T-cell (primary cell): ENCODE data around the gene FBXO41. TPM values are rescaled to one million over a fixed set of nuclear protein-coding genes. Genes with fewer than 3 reads are reported as not detected.

Experiments
- ATAC-seq, 4 experiments: fragments of 200-7000 bp in 3 of 4; fragments of 150-1000 bp in 1 of 4; cut with Tn5 transposase; replicated peaks in 1 of 4; 1 replicate in 3 of 4; 2 replicates in 1 of 4; pipeline ENCODE4 v1.10.0; 2021; ENCODE audit warnings: moderate library complexity in 3 of 4, mild to moderate bottlenecking in 2 of 4, moderate number of reproducible peaks in 1 of 4
- CTCF ChIA-PET, 2 donors: fragments of 300-600 bp; sonication (Branson Sonifier 250); formaldehyde crosslinking; loops; one replicate each; lab custom pipeline; 2022; ENCODE audit warnings: antibody characterized with exemption in 2 of 2; lab: Charles Lee
- POLR2A ChIA-PET, 2 donors: fragments of 300-600 bp; sonication (Branson Sonifier 250); formaldehyde crosslinking; loops; one replicate each; lab custom pipeline; 2022; ENCODE audit warnings: antibody characterized with exemption in 2 of 2; lab: Charles Lee
- DNase-seq, 35 experiments: peaks; one replicate each; pipeline versions ENCODE4 v3.0.0 to v3.0.0-alpha.2; 2013 to 2023
- H3K27ac ChIP-seq: one replicate; pipeline ENCODE4 v1.5.1; 2013; ENCODE audit warnings: low read length
- H3K27me3 ChIP-seq, 2 experiments: replicated peaks in 1 of 2; 1 replicate in 1 of 2; 2 replicates in 1 of 2; pipeline versions ENCODE4 v1.6.1 to v1.7.0; 2013; ENCODE audit warnings: low read length in 1 of 2, mixed read lengths in 1 of 2; ENCODE audit not compliant: control insufficient read depth in 2 of 2, insufficient read depth in 2 of 2; ENCODE audit errors: extremely low read depth in 1 of 2
- H3K36me3 ChIP-seq, 2 donors: 1 replicate in 1 of 2; 2 replicates in 1 of 2; pipeline versions ENCODE4 v1.6.1 to v1.7.0; 2013; ENCODE audit warnings: low read length in 1 of 2; ENCODE audit not compliant: control insufficient read depth in 2 of 2, insufficient read depth in 1 of 2; ENCODE audit errors: extremely low read depth in 1 of 2
- H3K4me1 ChIP-seq, 2 experiments: 1 replicate in 1 of 2; 2 replicates in 1 of 2; pipeline versions ENCODE4 v1.6.1 to v1.7.0; 2013; ENCODE audit warnings: low read length in 2 of 2, mixed read lengths in 1 of 2; ENCODE audit not compliant: insufficient read depth in 2 of 2, control insufficient read depth in 1 of 2; ENCODE audit errors: extremely low read depth in 1 of 2
- H3K4me3 ChIP-seq, 2 donors: 1 replicate in 1 of 2; 2 replicates in 1 of 2; pipeline versions ENCODE4 v1.5.1 to v1.7.0; 2013; ENCODE audit warnings: mild to moderate bottlenecking in 2 of 2, low read length in 1 of 2, moderate library complexity in 1 of 2; ENCODE audit not compliant: control insufficient read depth in 1 of 2; ENCODE audit errors: extremely low read depth in 1 of 2
- H3K9me3 ChIP-seq: 2 replicates; pipeline ENCODE4 v1.7.0; 2013
- H3K27ac Mint-ChIP-seq, 2 donors: one replicate each; pipeline ENCODE4 v1.8.0; 2020 to 2021; ENCODE audit warnings: mild to moderate bottlenecking in 2 of 2, mixed read lengths in 2 of 2
- H3K27me3 Mint-ChIP-seq, 2 donors: one replicate each; pipeline ENCODE4 v1.8.0; 2021 to 2022; ENCODE audit warnings: mixed read lengths in 2 of 2
- H3K36me3 Mint-ChIP-seq: one replicate; pipeline ENCODE4 v1.8.0; 2021; ENCODE audit warnings: mixed read lengths
- H3K4me1 Mint-ChIP-seq, 3 donors: one replicate each; pipeline ENCODE4 v1.8.0; 2020 to 2022; ENCODE audit warnings: mixed read lengths in 3 of 3, mild to moderate bottlenecking in 1 of 3
- H3K4me3 Mint-ChIP-seq, 3 donors: one replicate each; pipeline ENCODE4 v1.8.0; 2020 to 2022; ENCODE audit warnings: mild to moderate bottlenecking in 3 of 3, mixed read lengths in 3 of 3, moderate library complexity in 3 of 3
- H3K9me3 Mint-ChIP-seq, 3 donors: one replicate each; pipeline ENCODE4 v1.8.0; 2020 to 2022; ENCODE audit warnings: mixed read lengths in 3 of 3
- WGBS: methylation state at CpG from one replicate; pipeline ENCODE4 v1.1.5; 2013; ENCODE audit warnings: missing lambda C conversion rate; ENCODE audit not compliant: insufficient coverage; 5-methylcytosine and 5-hydroxymethylcytosine counted together
- total RNA-seq, 35 experiments: library from RNA in 6 of 35; stranded (reverse) in 6 of 35; fragments of 120-200 nt in 1 of 35; gene quantifications; one replicate each; pipeline versions ENCODE4 v1.2.1 to v1.2.4 and lab custom pipeline; 2013 to 2026

The FBXO41 gene
- total RNA-seq, 5 donors from 2014 or later (not counting 1 experiment from before 2014, with no cell fraction given) = 17.6 to 23.7 (median 19.6) TPM

DNA sequence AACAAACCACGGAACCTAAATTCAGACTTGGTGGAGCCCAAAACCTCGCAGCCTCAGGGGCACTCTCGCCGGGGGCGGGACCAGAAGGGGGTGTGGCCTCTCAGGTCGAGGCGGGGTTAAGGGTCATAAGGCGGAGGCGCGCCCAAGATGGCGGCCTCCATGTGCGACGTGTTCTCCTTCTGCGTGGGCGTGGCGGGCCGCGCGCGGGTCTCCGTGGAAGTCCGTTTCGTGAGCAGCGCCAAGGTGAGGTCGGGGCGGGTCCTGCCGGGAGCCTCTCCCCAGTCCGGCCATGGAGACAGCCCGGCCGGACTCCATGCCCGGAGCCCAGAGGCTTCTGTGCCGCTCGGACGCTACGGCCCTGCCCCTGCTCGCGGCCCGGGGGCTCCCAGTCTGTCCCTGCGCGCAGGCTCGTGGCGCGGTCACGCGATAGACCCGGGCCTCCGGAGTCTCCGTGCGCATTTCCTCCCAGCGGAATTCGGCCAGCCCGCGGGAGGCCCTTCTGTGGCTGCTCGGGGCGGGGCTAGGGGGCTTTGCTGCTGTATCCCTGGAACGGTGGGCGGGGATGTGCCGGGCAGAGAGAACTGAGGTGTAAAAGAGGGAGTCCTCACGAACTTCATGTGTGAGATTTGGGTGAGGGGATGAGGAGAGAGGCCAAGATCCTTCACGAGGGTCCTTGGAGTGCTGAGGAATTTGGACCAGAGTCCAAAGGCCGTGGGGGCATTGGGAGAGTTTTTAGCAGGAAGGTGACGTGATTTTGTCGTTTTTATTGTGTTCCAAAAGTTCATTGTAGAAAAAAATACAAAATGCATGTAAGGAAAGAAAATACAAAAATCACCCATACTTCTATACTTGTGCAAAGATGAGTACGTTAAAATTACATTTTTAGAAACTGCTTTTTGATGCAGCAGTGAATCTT is 69.9 kb downstream of the FBXO41 start, which contains the start of gene SMYD5:
Gene SMYD5 (plus strand): TSS at position 126 of the 916 bp plus-strand sequence. CDS start 22 bp downstream, at position 148.
- H3K4me3 Mint-ChIP-seq = peak within 1 kb of the TSS; percentile 79 to 93 (median 81)
- ChIA-PET CTCF (interaction anchor here (0.6 to 2.6 kb wide), 8 partner anchors 16 to 906 kb away, joined by 3 to 35 read pairs (median 4); partner anchors contain the start of gene PRADC1 (in 1 of the 2)), POLR2A (interaction anchor here (0.8 to 1.0 kb wide), 2 partner anchors 19 to 22 kb away, joined by 3 to 7 read pairs; partner anchors contain the start of genes CCT7 (in 1 of the 2) and PRADC1 (in 1 of the 2))
- peaks cover 38 to 41% (median 38%) of the 10 kb centered on the region in 3 donors for H3K4me1 Mint-ChIP-seq
- H3K36me3 Mint-ChIP-seq = no peaks in the 10 kb centered on the region
- H3K9me3 ChIP-seq = no peaks in the 10 kb centered on the region
- no peaks in the 10 kb centered on the region for H3K9me3 Mint-ChIP-seq
- peak within 1 kb of the TSS; percentile 75 to 80 for H3K4me3 ChIP-seq
- peak within 1 kb of the TSS; percentile 53 for H3K27ac ChIP-seq
- H3K27me3 Mint-ChIP-seq = peaks cover under 1 to 2% of the 10 kb centered on the region in 2 donors
- H3K27me3 ChIP-seq = no peaks in the 10 kb centered on the region
- H3K4me1 ChIP-seq = peaks cover 5 to 25% of the 10 kb centered on the region in 2 experiments
- DNase-seq (peak; percentile 76 to 94 (median 88)), ATAC-seq (peak; percentile 95 to 97 (median 96))
- H3K27ac Mint-ChIP-seq = peak within 1 kb of the TSS; percentile 93 to 94
- no peaks in the 10 kb centered on the region for H3K36me3 ChIP-seq
- WGBS = 0% methylated on average over 57 of the region's 64 CpGs

DNA sequence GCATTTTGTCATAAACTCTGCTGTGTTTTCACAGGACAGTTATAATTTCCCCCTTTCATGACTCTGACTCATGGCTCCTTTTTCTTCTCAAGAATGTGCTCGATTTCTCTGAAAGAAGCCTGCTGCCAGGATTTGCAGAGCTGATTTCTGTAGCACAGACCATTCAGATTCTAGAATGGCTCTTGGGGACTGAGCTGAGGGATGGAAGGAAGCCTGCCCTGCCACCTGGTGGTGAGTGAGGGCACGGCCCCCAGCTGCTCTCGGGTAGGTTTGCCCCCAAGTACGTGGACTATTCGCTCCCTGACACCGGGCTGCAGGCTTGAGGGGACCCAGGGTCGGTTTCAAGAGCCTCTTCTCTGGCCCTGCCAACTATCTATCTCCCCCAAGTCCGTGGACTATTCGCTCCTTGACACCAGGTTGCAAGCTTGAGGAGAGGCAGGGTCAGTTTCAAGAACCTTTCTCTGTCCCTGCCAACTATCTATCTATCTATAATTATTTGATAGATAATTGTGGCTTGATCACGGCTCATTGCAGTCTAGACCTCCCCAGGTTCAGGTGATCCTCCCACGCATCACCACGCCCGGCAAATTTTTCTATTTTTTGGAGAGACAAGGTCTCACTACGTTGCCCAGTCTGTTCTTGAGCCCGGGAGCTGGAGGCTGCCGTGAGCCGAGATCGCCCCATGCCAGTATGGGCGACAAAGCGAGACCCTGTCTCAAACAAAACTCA is 71.7 kb downstream of the FBXO41 start:
- peak; percentile 30 to 86 (median 63) for DNase-seq
- Mint-ChIP-seq H3K9me3 (no peaks in the 10 kb centered on the region), H3K27ac (peak overlapping the region in 1 of 2 donors; percentile 69), H3K27me3 (peaks cover 7 to 13% of the 10 kb centered on the region in 2 donors), H3K4me1 (peaks cover 36 to 41% (median 38%) of the 10 kb centered on the region in 3 donors), H3K4me3 (peak overlapping the region; percentile 49 to 79 (median 53)), H3K36me3 (no peaks in the 10 kb centered on the region)
- Histone ChIP-seq H3K36me3 (no peaks in the 10 kb centered on the region), H3K4me1 (peaks cover 5 to 25% of the 10 kb centered on the region in 2 experiments), H3K27me3 (peaks cover 0 to 6% of the 10 kb centered on the region in 2 experiments), H3K4me3 (no peak overlapping the region), H3K9me3 (no peaks in the 10 kb centered on the region), H3K27ac (no peak overlapping the region)
- WGBS = 32% methylated on average over 10 of the region's 20 CpGs
- POLR2A ChIA-PET = interaction anchor here in 1 of 2 donors (0.5 kb wide), 1 partner anchor 99 kb away, joined by 4 read pairs; no protein-coding TSS in a partner anchor
- CTCF ChIA-PET = interaction anchor here (0.6 to 2.6 kb wide), 19 partner anchors 11 to 221 kb away, joined by 3 to 35 read pairs (median 7); partner anchors contain the start of genes EGR4 (in 2 of the 2), ALMS1 (in 1 of the 2), CCT7 (in 1 of the 2) and PRADC1 (in 1 of the 2)
- peak; percentile 62 to 73 (median 66) for ATAC-seq

DNA sequence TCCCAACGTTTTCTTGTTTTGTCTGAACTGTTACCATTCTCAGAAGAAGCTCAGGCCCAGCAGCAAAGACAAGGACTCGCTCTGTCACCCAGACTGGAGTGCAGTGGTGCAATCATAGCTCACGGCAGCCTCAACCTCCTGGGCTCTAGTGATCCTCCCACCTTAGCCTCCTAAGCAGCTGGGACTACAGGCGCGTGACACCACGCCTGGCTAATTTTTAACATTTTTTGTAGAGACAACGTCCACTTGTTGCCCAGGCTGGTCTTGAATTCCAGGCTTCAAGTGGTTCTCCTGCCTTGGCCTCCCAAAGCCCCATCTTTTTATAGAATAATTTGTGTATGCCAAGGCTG is 72.2 kb downstream of the FBXO41 start:
- WGBS = 71% methylated on average over 7 of the region's 7 CpGs
- no peak overlapping the region for H3K4me3 ChIP-seq
- Mint-ChIP-seq H3K27me3 (peaks cover 9 to 18% of the 10 kb centered on the region in 2 donors), H3K36me3 (no peaks in the 10 kb centered on the region), H3K4me1 (peaks cover 35 to 41% (median 36%) of the 10 kb centered on the region in 3 donors), H3K9me3 (no peaks in the 10 kb centered on the region), H3K4me3 (peak overlapping the region in 1 of 3 donors; percentile 79), H3K27ac (no peak overlapping the region)
- no peaks in the 10 kb centered on the region for H3K36me3 ChIP-seq
- DNase-seq (no peak), ATAC-seq (no peak)
- H3K9me3 ChIP-seq = no peaks in the 10 kb centered on the region
- H3K4me1 ChIP-seq = peaks cover 5 to 25% of the 10 kb centered on the region in 2 experiments
- H3K27ac ChIP-seq = no peak overlapping the region
- peaks cover 0 to 10% of the 10 kb centered on the region in 2 experiments for H3K27me3 ChIP-seq
- ChIA-PET CTCF (interaction anchor here (0.7 to 2.6 kb wide), 17 partner anchors 10 to 220 kb away, joined by 3 to 35 read pairs (median 7); partner anchors contain the start of genes EGR4 (in 2 of the 2), ALMS1 (in 1 of the 2), CCT7 (in 1 of the 2) and PRADC1 (in 1 of the 2)), POLR2A (interaction anchor here in 1 of 2 donors (0.5 kb wide), 1 partner anchor 98 kb away, joined by 4 read pairs; no protein-coding TSS in a partner anchor)

DNA sequence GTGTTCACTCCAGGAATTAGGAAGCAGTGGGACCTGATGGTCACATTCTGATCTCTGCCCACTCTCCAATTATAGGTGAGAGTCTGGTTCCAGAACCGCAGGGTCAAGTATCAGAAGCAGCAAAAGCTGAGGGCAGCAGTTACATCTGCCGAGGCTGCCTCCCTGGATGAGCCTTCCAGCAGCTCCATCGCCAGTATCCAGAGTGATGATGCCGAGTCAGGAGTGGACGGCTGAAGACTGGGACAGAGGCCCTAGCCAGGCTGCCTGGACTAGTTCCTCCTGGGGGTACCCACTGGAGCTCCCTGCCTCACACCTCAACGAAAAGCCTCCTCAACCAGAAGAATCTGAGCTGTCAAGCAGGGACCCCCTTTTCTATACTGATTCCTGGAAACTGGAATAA is 73.6 kb downstream of the FBXO41 start:
- peaks cover 5 to 25% of the 10 kb centered on the region in 2 experiments for H3K4me1 ChIP-seq
- Mint-ChIP-seq H3K36me3 (no peaks in the 10 kb centered on the region), H3K27me3 (peaks cover 15 to 25% of the 10 kb centered on the region in 2 donors), H3K9me3 (no peaks in the 10 kb centered on the region), H3K4me1 (peaks cover 32 to 35% (median 32%) of the 10 kb centered on the region in 3 donors), H3K27ac (no peak overlapping the region), H3K4me3 (no peak overlapping the region)
- WGBS = 86% methylated on average over 5 of the region's 6 CpGs
- CTCF ChIA-PET = interaction anchor here (0.6 to 1.2 kb wide), 5 partner anchors 23 to 1729 kb away, joined by 4 to 6 read pairs (median 5); partner anchors contain the start of genes CCT7 (in 1 of the 2) and PRADC1 (in 1 of the 2)
- no peaks in the 10 kb centered on the region for H3K9me3 ChIP-seq
- DNase-seq (no peak), ATAC-seq (no peak)
- POLR2A ChIA-PET = no interaction called here
- no peak overlapping the region for H3K4me3 ChIP-seq
- peaks cover 0 to 17% of the 10 kb centered on the region in 2 experiments for H3K27me3 ChIP-seq
- H3K27ac ChIP-seq = no peak overlapping the region
- no peaks in the 10 kb centered on the region for H3K36me3 ChIP-seq

DNA sequence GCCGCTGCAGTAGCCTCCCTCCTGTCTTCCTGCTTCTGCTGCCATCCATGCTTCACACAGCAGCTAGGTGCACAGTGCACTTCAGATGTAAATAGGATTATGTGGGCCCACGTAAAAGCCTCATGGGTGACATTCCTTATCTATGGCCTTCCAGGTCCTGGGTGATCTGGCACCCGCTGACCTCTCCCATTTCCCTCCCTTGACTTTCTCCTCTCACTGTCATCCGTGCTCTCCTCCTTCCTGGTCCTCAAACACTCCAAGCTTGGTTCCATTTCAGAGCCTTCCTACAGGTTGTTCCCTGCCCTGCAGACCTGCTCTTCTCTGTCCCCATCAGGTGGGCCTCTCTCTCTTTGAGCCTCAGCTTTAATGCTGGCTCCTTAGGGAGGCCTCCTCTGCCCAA is 74.3 kb downstream of the FBXO41 start:
- H3K4me1 ChIP-seq = peaks cover 5 to 25% of the 10 kb centered on the region in 2 experiments
- H3K27ac Mint-ChIP-seq = no peak overlapping the region
- ATAC-seq (no peak), DNase-seq (no peak)
- H3K9me3 ChIP-seq = no peaks in the 10 kb centered on the region
- H3K9me3 Mint-ChIP-seq = no peaks in the 10 kb centered on the region
- POLR2A ChIA-PET = interaction anchor here in 1 of 2 donors (0.6 kb wide), 1 partner anchor 350 kb away, joined by 9 read pairs; no protein-coding TSS in a partner anchor
- H3K4me3 Mint-ChIP-seq = no peak overlapping the region
- CTCF ChIA-PET = interaction anchor here (0.5 to 1.2 kb wide), 2 partner anchors 92 to 125 kb away, joined by 3 to 5 read pairs; no protein-coding TSS in a partner anchor
- H3K4me3 ChIP-seq = no peak overlapping the region
- WGBS = 92% methylated on average over 3 of the region's 4 CpGs
- H3K4me1 Mint-ChIP-seq = peaks cover 25 to 28% (median 25%) of the 10 kb centered on the region in 3 donors
- H3K27ac ChIP-seq = no peak overlapping the region
- peaks cover 0 to 24% of the 10 kb centered on the region in 2 experiments for H3K27me3 ChIP-seq
- H3K27me3 Mint-ChIP-seq = peaks cover 17 to 27% of the 10 kb centered on the region in 2 donors
- H3K36me3 Mint-ChIP-seq = no peaks in the 10 kb centered on the region
- no peaks in the 10 kb centered on the region for H3K36me3 ChIP-seq
